Measurements from ENCODE around the gene ROBO3.

ROBO3 gene

DNA sequence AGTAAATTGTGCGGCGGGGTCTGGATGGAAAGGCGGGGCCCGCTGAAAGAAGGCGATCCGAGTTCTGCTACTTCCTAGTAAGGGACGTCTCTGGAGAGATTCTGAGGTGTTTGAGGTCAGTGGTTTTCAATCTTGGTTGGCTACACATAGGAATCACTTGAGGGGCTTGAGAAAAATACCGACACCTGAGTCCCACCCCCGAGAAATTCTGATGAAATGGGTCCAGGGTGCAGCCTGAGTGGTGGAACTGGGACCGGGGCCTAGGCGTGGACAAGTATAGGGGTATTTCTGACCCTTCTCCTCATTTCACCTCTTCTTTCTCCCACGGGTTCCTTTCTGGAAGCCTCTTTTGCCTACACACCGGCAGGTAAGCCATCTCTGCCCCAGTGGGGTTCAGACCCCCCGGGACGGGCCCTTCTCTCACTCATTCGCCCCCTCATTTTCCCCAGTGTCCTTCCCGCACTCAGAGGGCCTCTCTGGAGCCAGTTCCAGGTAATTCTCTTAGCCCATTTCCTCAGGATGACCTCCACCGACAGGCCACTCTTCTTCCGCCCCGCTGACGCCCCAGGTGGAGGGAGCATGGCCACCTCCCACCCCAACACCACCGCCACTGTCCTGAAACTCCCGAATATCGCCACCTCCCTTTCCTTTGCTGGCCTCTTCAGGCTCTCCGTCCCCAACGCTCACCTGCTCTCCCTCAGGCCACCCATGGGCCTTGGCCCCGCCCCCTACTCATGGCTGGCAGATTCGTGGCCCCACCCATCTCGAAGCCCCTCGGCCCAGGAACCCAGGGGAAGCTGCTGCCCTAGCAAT is 11.8 kb downstream of the ROBO3 start:
- DNase-seq (ENCODE audit: low read depth in 2 of 2), result no peak

DNA sequence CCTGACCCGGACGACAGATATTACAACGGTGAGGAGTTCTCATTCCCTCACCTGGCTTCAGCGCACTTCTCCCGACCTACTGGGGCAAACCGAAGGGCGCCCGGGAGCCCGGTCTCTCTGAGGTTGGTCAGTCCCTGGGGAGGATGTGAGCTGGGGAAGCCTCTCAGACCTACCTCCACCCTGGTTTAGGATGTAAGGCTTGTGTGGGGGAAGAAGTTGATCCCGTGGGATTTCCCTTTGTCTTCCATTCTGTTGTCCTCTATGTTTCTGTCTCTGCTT is 12.3 kb downstream of the ROBO3 start:
- no peak for DNase-seq (ENCODE audit: low read depth in 2 of 2)

DNA sequence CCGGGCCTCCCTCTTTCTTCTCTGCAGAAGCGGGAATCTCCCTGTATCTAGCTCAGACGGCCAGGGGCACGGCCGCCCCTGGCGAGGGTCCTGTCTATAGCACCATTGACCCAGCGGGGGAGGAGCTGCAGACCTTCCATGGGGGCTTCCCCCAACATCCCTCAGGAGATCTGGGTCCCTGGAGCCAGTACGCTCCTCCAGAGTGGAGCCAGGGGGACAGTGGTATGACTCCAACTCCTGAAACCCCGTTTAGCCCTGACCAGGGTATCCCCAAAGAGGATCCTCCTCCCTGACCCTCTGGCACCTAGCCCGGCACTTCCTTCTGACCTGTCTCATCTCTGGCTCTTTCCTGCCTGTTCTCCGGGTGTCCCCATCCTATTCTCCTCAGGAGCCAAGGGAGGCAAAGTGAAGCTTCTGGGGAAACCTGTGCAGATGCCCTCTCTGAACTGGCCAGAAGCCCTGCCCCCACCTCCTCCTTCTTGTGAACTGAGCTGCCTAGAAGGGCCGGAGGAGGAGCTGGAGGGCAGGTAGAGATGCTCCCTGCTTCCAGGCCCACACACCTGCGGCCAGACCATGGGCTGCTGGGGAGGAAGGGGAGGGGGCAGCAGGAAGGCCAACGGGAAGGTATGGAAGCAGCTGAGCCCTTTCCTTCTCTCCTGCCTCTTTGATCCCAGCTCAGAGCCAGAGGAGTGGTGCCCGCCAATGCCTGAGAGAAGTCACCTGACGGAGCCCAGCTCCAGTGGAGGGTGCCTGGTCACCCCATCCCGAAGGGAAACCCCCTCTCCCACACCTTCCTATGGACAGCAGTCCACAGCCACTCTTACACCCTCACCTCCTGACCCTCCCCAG is 12.9 kb downstream of the ROBO3 start:
- no peak for DNase-seq (ENCODE audit: low read depth in 2 of 2)

DNA sequence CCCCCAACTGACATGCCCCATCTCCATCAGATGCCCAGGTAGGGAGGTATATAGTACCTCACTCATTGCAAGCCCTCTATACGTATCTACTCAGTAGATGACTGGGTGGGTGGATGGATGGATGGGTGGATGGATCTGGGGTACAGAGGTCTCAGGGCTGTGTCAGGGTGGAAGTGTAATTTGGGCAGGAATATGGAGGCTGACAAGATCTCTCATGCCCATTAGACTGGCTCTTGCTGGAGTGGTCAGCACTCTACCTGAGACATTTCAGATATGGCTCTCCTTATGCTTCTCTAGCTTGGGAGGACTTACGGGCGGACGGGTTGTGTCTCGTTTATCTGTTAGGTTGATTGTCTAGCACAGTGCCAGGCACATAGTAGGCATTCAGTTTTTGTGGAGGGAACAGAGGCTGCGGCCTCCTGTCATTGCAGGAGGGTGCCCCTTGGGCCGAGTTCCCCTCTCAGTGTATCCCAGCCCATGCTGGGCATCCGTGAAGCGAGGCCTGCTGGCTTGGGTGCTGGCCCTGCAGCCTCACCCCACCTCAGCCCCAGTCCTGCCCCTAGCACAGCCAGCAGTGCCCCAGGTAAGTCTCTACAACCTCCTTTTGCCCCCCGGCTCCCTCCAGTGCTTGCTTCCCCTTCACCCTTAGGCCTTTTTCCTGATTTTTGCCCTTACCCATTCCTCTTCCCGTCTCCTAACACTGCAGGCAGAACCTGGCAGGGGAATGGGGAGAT is 13.7 kb downstream of the ROBO3 start:
- no peak for DNase-seq (ENCODE audit: low read depth in 2 of 2)

DNA sequence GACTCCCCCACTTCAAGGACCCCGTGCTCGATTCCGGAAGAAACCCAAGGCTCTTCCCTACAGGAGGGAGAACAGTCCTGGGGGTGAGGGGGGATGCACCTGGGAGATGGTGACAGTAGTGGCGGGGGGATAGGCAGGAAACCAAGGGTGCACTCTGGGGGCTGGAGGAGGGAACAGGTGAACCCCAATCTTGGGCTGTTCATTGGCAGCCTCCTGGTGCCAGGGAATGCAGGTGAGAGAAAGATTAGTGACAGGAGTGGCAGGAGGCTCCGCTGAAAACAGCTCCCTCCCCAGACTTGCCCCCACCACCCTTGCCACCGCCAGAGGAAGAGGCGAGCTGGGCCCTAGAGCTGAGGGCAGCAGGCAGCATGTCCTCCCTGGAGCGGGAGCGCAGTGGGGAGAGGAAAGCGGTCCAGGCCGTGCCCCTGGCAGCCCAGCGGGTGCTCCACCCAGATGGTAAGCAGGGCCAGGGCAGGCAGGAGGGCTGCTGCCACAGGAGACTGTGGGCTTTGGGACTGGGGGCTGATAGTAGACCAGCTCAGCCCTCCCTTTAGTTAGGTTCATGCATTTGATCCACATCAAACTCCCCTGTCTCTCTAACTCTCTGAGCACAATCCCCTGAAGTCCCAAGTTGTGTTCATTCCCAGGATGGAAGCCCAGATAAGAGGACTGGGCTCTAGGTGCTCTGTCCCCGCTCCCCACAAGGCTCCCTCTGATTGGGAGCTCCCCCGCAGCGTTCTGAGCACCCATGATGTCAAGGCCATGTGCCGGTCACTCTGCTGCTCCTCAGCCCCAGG is 14.5 kb downstream of the ROBO3 start:
- no peak for DNase-seq (ENCODE audit: low read depth in 2 of 2)

DNA sequence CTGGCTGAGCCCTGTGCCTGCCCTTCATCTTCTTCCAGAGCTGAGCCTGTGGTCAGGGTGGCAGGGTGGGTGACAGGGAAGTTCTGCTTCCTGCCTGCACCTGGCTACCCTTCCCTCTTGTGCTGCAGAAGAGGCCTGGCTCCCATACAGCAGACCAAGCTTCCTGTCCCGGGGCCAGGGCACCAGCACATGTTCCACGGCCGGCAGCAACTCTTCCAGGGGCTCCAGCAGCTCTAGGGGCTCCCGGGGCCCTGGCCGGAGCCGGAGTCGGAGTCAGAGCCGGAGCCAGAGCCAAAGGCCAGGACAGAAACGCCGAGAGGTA is 15.0 kb downstream of the ROBO3 start:
- no peak for DNase-seq (ENCODE audit: low read depth in 2 of 2)

DNA sequence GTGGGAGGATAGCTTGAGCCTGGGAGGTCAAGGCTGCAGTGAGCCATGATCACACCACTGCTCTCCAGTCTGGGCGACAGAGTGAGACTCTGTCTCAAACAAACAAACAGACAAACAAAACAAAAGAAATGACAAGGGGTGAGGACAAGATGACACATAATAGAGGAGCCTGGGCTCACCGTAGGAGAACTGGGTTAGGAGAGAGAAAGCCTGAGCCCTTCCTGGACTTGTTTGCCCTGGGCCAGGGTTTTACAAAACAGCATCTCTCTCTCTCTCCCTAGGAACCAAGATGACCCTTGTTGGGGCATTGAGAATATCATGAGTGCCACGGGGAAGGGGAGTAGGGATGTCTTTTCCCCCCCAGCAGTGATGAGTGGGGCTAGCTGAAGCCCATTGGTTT is 15.7 kb downstream of the ROBO3 start:
- no peak for DNase-seq (ENCODE audit: low read depth in 2 of 2)

DNA sequence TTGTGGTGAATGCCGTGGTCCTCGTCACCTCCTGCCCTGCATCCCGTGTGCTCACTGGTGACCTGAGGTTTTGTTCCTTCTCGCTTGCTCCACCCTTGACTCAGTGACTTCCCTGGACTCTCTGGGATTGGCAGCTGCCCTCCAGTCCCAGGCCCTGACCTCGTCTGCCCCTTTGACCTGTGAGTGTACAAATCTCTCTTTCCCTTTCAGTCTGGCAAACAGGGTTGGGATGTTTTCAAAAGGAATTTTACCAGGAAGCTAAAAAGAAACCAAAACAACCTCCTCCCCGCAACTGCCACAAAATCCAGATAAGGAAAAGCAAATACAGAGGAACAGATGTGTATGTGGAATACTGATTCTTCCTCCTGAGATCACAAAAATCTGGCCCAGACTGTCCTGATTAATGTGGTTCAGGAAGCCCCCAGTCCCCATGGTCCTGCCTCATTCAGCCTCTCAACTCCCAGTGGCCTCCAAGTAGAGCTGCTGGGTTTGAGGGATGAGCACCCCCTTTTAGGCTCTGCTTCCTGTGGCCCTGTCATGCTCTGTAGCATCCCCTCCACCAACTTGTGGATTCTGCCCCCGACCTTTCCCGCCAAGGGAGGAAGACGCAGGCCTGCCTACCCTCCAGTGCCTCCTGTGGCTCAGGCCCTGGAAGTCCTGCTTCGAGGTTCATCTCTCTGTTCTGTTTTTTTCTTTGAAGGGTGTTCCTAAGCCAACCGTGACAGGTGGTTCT is 17.3 kb downstream of the ROBO3 start:
- no peak for DNase-seq (ENCODE audit: low read depth in 2 of 2)

DNA sequence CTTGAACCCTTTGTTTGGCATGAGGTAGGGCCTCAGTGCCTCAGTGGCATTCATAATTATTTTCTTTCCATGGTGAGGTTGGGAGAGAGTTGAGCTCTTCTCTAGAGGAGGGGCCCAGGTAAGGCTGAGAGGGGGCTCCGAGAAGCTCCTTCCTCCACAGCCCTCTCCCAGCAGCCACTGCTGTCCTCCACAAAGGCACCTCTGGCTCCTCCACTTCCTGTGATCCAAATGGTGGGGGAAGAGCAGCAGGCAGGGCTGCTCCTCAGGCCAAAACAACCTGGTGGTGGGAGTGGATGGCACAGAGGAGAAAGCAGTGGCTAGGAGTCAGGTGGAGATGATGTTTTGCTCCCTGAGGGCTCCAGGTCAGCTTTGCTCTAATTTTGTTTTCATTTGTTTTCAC is 19.1 kb downstream of the ROBO3 start:
- no peak for DNase-seq (ENCODE audit: low read depth in 2 of 2)

DNA sequence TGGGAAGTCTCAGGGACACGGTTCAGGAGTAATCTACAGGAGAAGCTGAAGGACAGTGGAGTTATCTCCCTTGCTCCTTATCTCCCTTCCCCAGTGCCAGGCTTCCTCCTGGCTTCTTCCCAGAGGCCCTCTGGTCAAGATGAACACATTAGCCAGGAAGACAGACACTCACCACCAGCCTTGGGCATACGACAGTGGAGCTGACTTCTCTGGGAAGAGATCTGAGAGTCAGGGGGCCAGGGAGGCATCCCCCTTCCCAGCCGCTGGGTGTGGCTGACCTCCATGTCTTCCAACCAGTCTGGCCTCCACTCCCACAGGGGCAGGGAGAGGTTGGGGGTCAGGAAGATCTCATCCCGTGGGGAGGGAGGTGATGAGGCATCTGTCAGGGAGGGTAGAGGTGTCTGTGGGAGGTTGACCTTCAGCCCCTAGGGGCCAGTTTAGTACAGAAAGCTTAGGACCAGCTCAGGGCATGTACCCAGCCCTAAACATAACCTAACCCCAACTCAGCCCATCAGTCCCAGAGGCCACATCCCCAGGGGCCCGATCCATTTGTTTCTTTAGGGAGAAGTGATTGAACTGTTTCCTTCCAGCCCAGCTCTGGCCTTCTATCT is 19.7 kb downstream of the ROBO3 start:
- DNase-seq (ENCODE audit: low read depth in 2 of 2), result no peak

DNA sequence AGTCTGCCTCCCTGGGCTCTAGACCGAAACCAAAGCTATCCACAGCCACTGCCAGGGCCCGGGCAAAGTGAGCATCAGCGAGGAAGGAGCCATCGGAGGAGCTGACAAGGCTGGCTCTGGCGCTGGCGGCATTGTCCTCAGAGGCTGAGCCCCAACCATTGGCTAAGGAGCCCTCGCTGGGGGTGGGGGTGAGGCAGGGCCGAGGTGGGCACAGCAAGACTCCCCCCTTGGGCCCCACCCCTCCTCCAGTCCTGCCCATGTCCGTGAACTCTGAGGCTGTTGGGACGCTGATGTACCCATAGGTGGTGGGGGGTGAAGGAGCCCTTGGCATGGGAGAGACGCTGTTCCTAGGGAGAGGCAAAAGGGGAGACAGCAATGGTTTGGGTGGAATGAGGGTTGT is 21.2 kb downstream of the ROBO3 start:
- no peak for DNase-seq (ENCODE audit: low read depth in 2 of 2)

DNA sequence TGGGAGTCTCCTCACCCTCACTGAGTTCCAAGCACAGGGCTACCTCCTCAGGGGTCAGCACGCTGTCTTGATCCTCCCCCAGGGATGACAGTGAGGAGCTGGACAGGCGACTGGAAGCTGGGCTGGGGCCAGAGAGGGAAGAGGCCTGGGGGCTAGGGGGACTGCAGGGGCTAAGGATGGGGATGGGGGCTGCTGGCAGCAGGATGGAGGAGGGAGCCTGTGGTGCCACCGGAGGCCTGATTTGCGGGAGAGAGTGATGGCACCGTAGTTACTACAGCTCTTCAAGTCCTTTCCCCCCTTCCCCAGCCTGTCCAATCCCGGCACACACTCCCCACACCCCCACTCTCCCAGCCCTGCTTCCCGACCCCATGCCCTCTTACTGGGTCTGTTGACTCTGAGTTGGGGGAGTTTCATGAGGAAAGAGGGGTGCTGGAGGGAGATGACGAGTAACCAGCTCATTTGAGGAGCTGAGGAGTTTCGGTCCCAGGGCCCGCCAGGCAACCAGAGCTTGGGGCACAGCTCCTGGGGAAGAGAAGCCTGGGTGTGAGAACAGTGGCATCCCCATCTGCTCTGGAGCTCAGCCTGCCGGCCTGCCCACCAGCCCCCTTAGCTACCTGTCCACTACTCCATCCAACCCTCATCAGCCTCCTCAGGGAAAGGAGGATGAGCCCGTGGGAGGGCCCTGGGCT is 21.9 kb downstream of the ROBO3 start:
- no peak for DNase-seq (ENCODE audit: low read depth in 2 of 2)

DNA sequence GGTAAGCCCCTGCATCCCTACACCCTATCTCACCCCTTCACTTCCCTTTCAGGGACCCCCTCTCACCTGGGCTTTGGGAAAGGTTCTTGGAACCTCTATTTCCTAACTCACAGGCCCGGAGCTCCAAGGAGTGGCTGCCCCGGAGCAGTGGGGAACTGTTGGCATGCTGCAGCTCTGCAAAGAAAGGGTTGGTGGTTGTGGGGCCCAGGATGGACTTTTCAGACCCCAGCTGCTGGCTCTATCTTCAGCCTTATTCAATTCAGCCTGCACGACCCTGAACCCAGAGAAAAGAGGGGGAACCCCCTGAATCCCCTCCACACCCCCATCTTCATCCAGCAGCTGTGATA is 22.4 kb downstream of the ROBO3 start:
- no peak for DNase-seq (ENCODE audit: low read depth in 2 of 2)

DNA sequence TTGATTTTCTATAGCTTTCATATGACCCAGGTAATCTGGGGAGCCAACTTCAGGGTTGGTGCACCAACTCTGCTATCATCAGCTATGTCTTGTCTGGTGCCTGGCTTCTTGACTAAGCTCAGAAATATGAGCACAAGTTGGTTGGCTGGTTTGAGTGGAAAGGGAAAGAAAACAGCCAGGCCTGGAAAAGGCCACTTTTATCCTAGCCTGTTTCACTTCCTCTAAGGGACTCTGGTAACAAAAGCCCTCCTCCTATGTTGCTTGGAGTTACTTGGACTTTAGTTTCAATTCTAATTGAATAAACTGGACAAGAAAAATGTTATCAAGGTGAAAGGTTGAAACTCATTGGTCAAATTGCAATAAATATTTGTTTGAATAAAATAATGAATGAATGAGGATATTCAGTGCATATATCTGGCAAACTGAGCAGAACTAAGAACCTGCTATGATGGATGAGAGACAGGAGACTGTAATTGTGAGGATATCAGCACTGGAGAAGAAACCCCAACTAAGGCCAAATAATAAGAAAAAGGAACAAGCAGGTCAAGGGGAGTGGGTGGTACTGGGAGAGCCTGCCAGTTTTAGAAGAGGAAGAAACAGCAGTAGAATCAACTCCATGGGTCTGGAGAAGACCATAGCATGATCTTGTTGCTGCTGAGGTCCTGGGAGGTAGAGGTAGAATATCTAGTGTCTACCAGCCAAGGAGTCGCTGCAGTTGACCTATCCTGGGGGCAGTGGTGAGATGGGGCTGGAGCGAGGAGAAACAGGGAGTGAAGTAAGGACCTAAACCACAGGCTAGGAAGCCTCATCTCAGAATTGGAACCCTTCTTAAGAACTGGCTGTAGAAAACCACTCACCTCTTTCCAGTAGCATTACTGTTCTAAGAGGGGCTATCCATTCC is 24.2 kb downstream of the ROBO3 start:
- DNase-seq (ENCODE audit: low read depth in 2 of 2), result no peak

DNA sequence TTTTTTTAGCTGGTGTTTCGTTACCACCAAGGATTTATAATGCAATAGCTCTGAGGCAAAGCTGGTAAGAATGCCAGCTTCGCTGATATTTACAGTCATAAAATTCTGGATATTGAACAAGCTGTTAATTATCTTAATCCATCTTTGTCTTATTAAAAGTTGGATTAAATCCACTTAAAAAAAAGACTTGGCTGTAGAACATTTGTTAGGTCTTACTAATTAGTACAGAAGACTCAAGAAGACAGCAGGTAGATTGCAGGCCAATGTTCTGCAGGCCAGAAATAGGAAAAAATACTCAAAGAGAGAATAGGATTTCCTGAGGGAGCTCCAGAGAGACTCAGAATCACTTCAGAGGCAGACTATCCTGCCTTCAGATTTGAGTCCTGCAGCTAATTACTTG is 24.9 kb downstream of the ROBO3 start:
- no peak for DNase-seq (ENCODE audit: low read depth in 2 of 2)

DNA sequence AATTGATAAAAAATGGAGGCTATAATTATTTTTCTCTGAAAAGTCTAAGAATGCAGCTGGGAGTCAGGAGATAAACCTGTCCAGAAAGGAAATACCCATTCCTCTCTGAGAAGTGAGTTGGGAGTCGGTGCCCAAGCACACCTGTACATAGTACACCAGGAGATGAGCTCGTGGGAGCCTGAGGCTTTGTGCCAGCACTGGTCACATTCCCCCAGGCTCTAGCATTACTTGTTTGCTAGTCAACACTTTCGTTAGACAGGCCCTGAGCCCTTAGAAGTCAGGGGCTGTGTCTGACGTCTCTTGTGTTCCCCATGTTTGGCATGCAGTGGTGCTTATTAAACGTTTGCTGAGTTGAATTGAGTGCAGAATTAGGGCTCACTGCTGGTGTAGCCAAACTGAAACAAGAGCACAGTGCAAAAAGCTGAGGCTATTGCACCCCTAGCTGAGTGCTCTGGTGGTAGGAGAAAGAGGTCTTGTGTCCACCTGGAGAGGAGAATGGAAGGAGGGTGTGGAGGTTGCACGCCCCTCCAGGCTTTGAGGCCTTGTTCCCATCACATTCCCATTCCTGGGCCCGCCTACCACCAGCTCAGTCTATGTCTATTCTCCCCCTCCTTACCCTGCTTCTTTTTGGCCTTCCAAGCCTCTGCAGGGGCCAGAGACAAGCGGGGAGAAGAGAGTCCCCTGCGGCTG is 25.6 kb downstream of the ROBO3 start:
- DNase-seq (ENCODE audit: low read depth in 2 of 2), result no peak

DNA sequence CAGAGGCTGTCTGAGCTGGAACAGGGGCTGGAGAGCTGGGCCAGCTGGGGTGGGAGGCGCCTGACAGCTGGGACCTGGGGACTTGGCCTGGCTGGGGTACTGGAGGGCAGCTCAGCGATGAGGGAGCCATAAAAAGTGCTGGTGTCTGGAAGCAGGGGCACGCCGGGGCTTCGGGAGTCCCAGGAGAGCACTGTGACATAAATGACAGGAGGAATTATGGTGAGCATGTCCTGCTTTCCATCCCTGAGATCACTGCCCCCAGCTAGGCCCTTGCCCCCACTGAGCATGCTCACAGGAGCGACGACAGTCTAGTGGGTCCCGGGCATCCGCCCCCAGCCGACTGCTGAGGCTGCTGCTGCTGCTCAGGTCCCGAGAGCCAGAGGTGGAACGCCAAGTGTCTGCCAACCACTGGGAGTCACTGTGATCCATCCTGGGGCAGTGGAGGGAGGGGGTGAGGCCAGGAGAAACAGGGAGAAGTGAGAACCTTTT is 26.2 kb downstream of the ROBO3 start:
- no peak for DNase-seq (ENCODE audit: low read depth in 2 of 2)

DNA sequence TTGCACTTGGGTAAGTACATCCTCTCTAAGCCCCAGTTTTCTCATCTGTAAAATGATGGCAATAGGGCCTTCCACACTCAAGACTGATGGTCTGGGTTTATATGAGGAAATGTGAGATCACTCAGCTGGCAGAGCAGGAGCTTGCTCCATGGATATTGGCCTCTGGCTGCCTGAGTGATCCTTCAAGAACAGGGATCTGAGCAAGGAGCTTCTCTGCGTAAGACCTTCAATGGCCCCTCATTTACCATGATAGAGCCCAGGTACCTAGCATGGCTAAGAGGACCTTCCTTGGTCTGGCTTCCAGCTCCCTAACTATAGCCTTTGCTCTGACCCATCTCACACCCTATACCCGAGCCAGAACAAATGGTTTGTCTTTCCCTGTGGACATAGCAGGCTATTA is 26.9 kb downstream of the ROBO3 start:
- DNase-seq (ENCODE audit: low read depth in 2 of 2), result no peak
